NCI-H2107 treated with DMSO at 0.1 percent for 48 hours (cell line): ENCODE measurements around the gene YTHDF1.
"Not testable (repeated sequence)": the region's sequence is repeated elsewhere in the genome, so short reads cannot be mapped to it uniquely, and the experiment has no call there.

ENCODE experiments used
- DNase-seq: peaks from one replicate; lab custom pipeline; 2025; ENCODE audit not compliant: unreplicated experiment; lab: John Stamatoyannopoulos, UW

Gene YTHDF1

GRCh38 chr20:63216041-63216848 is at the start of gene YTHDF1:
Gene YTHDF1 (minus strand): TSS chr20:63216131. CDS start chr20:63215892, 239 bp downstream.
- peak; percentile 94 for DNase-seq

- DNase-seq, result no peak
Measured at GRCh38 chr20:63264519-63264918, 48.6 kb upstream of the YTHDF1 start.

GRCh38 chr20:63264000-63264399 is 48.1 kb upstream of the YTHDF1 start:
- DNase-seq, result no peak

- DNase-seq, result no peak
Measured at GRCh38 chr20:63262836-63263235, 46.9 kb upstream of the YTHDF1 start.

GRCh38 chr20:63261795-63262528 is 46.0 kb upstream of the YTHDF1 start:
- no peak for DNase-seq

- no peak for DNase-seq
Measured at GRCh38 chr20:63261060-63261794, 45.3 kb upstream of the YTHDF1 start.

- DNase-seq, result no peak
Measured at GRCh38 chr20:63260521-63260920, 44.6 kb upstream of the YTHDF1 start.

GRCh38 chr20:63259734-63260460 is 44.0 kb upstream of the YTHDF1 start:
- no peak for DNase-seq

GRCh38 chr20:63258781-63259180 is 42.9 kb upstream of the YTHDF1 start:
- no peak for DNase-seq

- DNase-seq, result no peak
Measured at GRCh38 chr20:63257629-63258028, 41.7 kb upstream of the YTHDF1 start.

- DNase-seq, result no peak
Measured at GRCh38 chr20:63256954-63257353, 41.0 kb upstream of the YTHDF1 start.

- no peak for DNase-seq
Measured at GRCh38 chr20:63255931-63256704, 40.2 kb upstream of the YTHDF1 start.

- DNase-seq, result no peak
Measured at GRCh38 chr20:63254606-63255384, 38.9 kb upstream of the YTHDF1 start.

- no peak for DNase-seq
Measured at GRCh38 chr20:63254232-63254605, 38.3 kb upstream of the YTHDF1 start, which contains the start of gene NKAIN4. Gene NKAIN4 (minus strand): TSS chr20:63254463. CDS start chr20:63254450, 13 bp downstream.

GRCh38 chr20:63253438-63254231 is 37.7 kb upstream of the YTHDF1 start:
- no peak for DNase-seq

- no peak for DNase-seq
Measured at GRCh38 chr20:63253065-63253437, 37.1 kb upstream of the YTHDF1 start.

- no peak for DNase-seq
Measured at GRCh38 chr20:63252284-63252711, 36.4 kb upstream of the YTHDF1 start.

GRCh38 chr20:63251350-63251749 is 35.4 kb upstream of the YTHDF1 start:
- not testable (repeated sequence) for DNase-seq

GRCh38 chr20:63249891-63250290 is 34.0 kb upstream of the YTHDF1 start:
- DNase-seq, result no peak
